A673 (cell line): Measurements from ENCODE around the gene INPP5A.

Source experiments
- CTCF ChIP-seq: fragments of 300-800, 200-600 bp; sonication (generic); conservative IDR thresholded peaks from 2 replicates; pipeline ENCODE4 v1.5.1; 2017; ENCODE audit warnings: low read depth, mild to moderate bottlenecking, antibody characterized with exemption, low read length, moderate library complexity, mixed read lengths
- EZH2 ChIP-seq: fragments of 200-600 bp; sonication (generic); IDR thresholded peaks from 2 replicates; pipeline ENCODE4 v1.6.1; 2017; ENCODE audit warnings: borderline replicate concordance, low read depth, mild to moderate bottlenecking, mixed read lengths, antibody characterized with exemption, low read length; ENCODE audit not compliant: poor library complexity, severe bottlenecking

- TF ChIP-seq CTCF = no peak
- TF ChIP-seq EZH2 = no peak
Measured at GRCh38 chr10:132541129-132541528, 3.5 kb downstream of the INPP5A start.
